GM21447 (cell line): Measurements from ENCODE around the gene ZNF112.
A peak's percentile ranks its signal among the peaks of the same experiment; 100 is the strongest.
"Not testable (repeated sequence)": the region's sequence is repeated elsewhere in the genome, so short reads cannot be mapped to it uniquely, and the experiment has no call there.

ENCODE experiments used
- ATAC-seq: cut with Tn5 transposase; IDR thresholded peaks from one replicate; pipeline ENCODE4 v1.9.1; 2021; ENCODE audit not compliant: unreplicated experiment

ZNF112 gene

GRCh38 chr19:44356383-44357111 is at the start of gene ZNF112:
TSS of gene ZNF112 (minus strand) at chr19:44356680. CDS start at chr19:44340539, 16,141 bp downstream.
- ATAC-seq = no peak

GRCh38 chr19:44401139-44402115 is 44.9 kb upstream of the ZNF112 start, which contains the start of gene ZNF285:
TSS of gene ZNF285 (minus strand) at chr19:44401608. CDS start at chr19:44397213, 4,395 bp downstream.
- ATAC-seq = no peak

- ATAC-seq = not testable (repeated sequence)
Observed at GRCh38 chr19:44389268-44389667, 32.8 kb upstream of the ZNF112 start.

GRCh38 chr19:44374789-44375188 is 18.3 kb upstream of the ZNF112 start:
- ATAC-seq = no peak

GRCh38 chr19:44371815-44372480 is 15.5 kb upstream of the ZNF112 start:
- no peak for ATAC-seq

GRCh38 chr19:44367024-44367423 is 10.5 kb upstream of the ZNF112 start:
- no peak for ATAC-seq

- no peak for ATAC-seq
Observed at GRCh38 chr19:44346556-44346955, 9.9 kb downstream of the ZNF112 start.

- ATAC-seq = no peak
Observed at GRCh38 chr19:44345959-44346358, 10.5 kb downstream of the ZNF112 start.

GRCh38 chr19:44344255-44344654 is 12.2 kb downstream of the ZNF112 start:
- no peak for ATAC-seq

- no peak for ATAC-seq
Observed at GRCh38 chr19:44341794-44342193, 14.7 kb downstream of the ZNF112 start.

- ATAC-seq = not testable (repeated sequence)
Observed at GRCh38 chr19:44334639-44335038, 21.8 kb downstream of the ZNF112 start.

- no peak for ATAC-seq
Observed at GRCh38 chr19:44332145-44332544, 24.3 kb downstream of the ZNF112 start.

GRCh38 chr19:44315883-44316282 is 40.6 kb downstream of the ZNF112 start:
- ATAC-seq = no peak

GRCh38 chr19:44313231-44313630 is 43.2 kb downstream of the ZNF112 start:
- ATAC-seq = no peak

- no peak for ATAC-seq
Observed at GRCh38 chr19:44308011-44308410, 48.5 kb downstream of the ZNF112 start.

- ATAC-seq = no peak
Observed at GRCh38 chr19:44306283-44306682, 50.2 kb downstream of the ZNF112 start.

- no peak for ATAC-seq
Observed at GRCh38 chr19:44305457-44305856, 51.0 kb downstream of the ZNF112 start.

- ATAC-seq = peak; percentile 93
Observed at GRCh38 chr19:44304659-44305193, 51.8 kb downstream of the ZNF112 start, which contains the start of gene ZNF235. TSS of gene ZNF235 (minus strand) at chr19:44305025. CDS start at chr19:44303404, 1,621 bp downstream.

GRCh38 chr19:44303976-44304568 is 52.4 kb downstream of the ZNF112 start:
- ATAC-seq = no peak

- ATAC-seq = no peak
Observed at GRCh38 chr19:44303320-44303719, 53.2 kb downstream of the ZNF112 start.
